Measurements from ENCODE around the gene JAM3.

The JAM3 gene

DNA sequence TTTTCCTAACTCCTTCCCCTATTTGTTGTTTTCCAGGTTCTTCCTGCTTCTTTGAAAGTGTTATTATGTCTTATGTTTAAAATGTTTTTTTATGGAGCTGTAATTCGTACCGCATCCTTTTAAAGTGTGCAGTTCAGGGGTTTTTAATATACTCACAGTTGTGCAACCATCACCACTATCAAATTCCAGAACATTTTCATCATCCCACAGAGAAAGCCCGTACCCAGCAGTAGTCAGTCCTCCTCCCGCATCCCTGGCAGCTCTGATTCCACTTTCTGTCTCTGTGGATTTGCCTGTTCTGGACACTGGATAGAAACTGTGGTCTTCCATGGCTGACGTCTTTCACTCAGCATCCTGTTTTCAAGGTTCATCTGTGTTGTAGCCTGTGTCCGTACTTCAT, 73.7 kb downstream of the JAM3 start:
- in situ Hi-C loops (cut with MboI; ENCODE audit: low sequenced_read_pairs) = no loop called here

DNA sequence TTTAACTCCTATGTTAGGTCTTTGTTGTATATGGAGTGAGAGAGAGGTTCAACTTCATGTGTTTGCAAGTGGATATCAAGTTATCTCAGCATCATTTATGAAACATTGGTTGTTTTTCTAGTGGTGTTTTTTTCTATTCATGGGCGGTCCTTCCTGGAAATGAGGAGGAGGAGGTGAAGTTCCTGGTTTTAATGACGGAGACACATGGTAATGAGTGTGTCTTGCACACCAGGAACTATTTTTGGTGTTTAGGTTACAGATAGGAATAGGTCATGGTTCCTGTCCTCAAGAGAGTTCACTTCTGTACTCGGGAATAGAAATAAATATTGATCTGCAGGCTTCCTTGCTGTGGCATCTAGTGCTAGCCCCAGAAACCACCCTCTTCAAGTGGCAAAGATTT, 74.9 kb downstream of the JAM3 start:
- in situ Hi-C loops (cut with MboI; ENCODE audit: low sequenced_read_pairs) = no loop called here

DNA sequence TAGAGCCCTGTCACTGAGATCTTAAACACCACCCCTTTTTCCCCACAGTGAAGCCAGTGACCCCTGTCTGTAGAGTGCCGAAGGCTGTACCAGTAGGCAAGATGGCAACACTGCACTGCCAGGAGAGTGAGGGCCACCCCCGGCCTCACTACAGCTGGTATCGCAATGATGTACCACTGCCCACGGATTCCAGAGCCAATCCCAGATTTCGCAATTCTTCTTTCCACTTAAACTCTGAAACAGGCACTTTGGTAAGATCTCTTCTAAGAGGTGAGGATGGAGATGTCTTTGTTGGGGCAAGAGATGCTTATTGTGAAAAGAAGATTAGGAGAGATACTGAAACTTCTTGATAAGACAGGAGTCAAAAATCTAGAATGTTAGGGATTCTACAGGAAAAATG, 75.9 kb downstream of the JAM3 start:
- in situ Hi-C loops (cut with MboI; ENCODE audit: low sequenced_read_pairs) = no loop called here

DNA sequence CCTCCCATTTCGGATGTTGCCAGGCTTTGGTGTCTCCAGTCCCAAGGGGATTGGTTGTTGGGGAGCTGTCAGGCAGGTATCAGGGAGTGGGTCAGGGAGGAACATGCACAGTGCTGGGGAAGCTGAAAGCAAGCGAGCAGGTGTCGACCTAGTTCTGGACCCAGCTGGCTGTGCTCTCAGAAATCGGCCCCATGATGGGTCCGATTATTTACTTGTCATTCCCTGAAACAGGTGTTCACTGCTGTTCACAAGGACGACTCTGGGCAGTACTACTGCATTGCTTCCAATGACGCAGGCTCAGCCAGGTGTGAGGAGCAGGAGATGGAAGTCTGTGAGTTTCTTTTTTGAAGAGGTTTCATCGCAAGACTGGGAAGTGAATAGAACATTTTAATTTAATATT, 76.8 kb downstream of the JAM3 start:
- in situ Hi-C loops (cut with MboI; ENCODE audit: low sequenced_read_pairs) = no loop called here

DNA sequence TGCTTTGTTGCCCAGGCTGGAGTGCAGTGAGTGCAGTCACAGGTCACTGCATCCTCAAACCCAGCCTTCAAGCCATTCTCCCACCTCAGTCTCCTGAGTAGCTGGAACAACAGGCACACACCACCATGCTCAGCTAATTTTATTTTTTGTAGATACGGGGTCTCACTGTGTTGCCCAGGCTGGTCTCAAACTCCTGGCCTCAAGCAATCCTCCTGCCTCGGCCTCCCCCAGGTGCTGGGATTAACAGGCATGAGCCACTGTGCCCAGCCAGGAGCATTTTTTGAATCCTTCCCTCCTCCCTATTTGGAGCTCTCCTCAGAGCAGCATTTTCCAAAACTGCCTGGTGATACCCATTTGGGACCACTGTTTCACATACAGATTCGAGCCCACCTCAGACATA, 77.7 kb downstream of the JAM3 start:
- in situ Hi-C loops (cut with MboI; ENCODE audit: low sequenced_read_pairs) = no loop called here

DNA sequence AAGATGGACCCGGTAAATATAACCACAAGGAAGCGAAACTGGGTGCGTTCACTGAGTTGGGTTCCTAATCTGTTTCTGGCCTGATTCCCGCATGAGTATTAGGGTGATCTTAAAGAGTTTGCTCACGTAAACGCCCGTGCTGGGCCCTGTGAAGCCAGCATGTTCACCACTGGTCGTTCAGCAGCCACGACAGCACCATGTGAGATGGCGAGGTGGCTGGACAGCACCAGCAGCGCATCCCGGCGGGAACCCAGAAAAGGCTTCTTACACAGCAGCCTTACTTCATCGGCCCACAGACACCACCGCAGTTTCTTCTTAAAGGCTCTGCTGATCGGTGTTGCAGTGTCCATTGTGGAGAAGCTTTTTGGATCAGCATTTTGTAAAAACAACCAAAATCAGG, 80.5 kb downstream of the JAM3 start:
- in situ Hi-C loops (cut with MboI; ENCODE audit: low sequenced_read_pairs) = no loop called here

DNA sequence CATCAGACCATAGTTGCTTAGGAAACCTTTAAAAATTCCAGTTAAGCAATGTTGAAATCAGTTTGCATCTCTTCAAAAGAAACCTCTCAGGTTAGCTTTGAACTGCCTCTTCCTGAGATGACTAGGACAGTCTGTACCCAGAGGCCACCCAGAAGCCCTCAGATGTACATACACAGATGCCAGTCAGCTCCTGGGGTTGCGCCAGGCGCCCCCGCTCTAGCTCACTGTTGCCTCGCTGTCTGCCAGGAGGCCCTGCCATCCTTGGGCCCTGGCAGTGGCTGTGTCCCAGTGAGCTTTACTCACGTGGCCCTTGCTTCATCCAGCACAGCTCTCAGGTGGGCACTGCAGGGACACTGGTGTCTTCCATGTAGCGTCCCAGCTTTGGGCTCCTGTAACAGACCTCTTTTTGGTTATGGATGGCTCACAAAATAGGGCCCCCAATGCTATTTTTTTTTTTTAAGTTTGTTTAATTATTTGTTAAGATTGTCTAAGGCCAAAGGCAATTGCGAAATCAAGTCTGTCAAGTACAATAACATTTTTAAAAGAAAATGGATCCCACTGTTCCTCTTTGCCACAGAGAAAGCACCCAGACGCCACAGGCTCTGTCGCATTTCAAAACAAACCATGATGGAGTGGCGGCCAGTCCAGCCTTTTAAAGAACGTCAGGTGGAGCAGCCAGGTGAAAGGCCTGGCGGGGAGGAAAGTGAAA, 81.5 kb downstream of the JAM3 start:
- in situ Hi-C loops (cut with MboI; ENCODE audit: low sequenced_read_pairs) = no loop called here

DNA sequence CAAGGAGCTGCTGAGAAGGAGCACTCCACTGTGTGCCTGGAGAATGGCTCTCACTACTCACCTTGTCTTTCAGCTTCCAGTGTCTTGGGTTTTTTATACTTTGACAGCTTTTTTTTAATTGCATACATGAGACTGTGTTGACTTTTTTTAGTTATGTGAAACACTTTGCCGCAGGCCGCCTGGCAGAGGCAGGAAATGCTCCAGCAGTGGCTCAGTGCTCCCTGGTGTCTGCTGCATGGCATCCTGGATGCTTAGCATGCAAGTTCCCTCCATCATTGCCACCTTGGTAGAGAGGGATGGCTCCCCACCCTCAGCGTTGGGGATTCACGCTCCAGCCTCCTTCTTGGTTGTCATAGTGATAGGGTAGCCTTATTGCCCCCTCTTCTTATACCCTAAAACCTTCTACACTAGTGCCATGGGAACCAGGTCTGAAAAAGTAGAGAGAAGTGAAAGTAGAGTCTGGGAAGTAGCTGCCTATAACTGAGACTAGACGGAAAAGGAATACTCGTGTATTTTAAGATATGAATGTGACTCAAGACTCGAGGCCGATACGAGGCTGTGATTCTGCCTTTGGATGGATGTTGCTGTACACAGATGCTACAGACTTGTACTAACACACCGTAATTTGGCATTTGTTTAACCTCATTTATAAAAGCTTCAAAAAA, 82.3 kb downstream of the JAM3 start:
- in situ Hi-C loops (cut with MboI; ENCODE audit: low sequenced_read_pairs) = no loop called here

DNA sequence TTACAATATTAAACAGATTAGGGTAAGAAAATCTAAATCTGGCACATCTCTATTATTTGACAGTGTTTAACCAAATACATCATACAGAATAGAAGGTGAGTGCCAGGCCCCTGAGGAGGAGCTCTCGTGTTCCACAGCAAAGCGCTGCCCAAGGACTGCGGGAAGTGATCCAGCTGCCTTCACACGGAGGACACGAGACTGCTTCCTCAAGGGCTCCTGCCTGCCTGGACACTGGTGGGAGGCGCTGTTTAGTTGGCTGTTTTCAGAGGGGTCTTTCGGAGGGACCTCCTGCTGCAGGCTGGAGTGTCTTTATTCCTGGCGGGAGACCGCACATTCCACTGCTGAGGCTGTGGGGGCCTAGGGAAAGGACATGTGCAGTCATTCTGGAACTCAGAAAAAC, 83.8 kb downstream of the JAM3 start:
- in situ Hi-C loops (cut with MboI; ENCODE audit: low sequenced_read_pairs) = no loop called here

DNA sequence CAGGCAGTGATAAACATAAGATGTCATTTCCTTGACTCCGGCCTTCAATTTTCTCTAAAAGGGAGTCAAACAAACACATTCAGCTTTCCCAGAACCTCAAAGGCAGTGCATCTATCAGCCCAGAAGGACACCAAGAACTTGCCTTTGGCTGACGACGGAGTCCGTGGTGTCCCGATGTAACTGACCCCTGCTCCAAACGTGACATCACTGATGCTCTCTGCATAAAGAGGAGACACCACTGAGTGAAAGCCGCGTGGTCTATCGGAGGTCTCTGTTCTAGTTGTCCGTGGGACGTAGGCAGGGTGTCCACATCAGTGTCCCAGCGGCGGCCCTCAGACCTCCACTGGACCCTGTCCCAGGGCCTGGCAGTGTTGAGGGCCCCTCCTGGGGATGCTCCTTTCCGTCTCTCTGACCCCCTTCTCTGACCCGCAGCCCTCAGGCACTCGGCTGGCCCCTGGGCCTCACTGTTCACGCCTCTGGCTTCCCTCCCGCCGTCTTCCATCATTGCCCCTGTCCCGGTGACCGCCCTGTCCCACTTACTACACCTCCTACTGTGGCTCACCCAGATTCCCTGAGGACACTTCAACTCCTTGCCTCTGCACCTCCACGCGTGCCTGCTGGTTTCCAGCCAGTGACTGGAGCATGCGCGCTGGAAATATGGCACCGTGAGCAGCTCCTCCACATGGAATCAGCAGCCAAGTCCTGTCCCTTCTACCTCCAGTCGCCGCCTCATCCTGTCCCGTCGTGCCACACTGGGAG, 84.5 kb downstream of the JAM3 start:
- in situ Hi-C loops (cut with MboI; ENCODE audit: low sequenced_read_pairs) = no loop called here

DNA sequence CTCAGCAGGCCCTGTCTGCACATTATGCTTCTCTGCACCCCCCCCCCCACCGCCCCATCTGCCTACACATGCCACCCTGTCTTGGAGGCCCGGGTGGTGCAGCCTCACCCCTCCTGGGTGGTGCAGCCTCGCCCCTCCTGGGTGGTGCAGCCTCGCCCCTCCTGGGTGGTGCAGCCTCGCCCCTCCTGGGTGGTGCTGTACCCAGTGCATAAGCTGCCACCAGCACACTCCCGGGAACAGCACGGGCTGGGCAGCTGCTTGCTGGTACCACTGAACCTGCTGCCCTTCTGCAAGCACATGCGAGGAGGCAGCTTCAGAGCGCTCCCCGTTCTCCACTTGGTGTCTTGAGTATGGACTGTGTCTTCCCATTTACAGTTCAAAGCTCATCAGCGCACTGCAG, 85.6 kb downstream of the JAM3 start:
- in situ Hi-C loops (cut with MboI; ENCODE audit: low sequenced_read_pairs) = no loop called here

DNA sequence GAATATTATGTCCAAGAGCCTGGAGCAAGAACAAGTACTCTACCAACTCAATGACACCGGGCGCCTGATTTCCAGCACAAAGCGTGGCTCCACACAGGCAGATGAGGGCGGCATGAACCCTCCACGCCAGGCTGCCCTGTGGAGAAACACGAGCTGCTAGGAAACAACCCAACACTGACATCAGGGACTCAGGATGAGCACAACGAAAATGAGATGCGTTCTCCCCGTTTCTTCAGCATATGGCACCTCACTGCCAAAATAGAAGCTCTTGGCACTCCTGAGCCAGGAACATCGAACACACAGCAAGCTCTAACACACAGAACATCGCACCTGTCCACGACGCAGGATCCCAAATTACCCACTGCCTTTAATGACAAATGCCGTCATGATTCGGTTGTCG, 86.6 kb downstream of the JAM3 start:
- in situ Hi-C loops (cut with MboI; ENCODE audit: low sequenced_read_pairs) = no loop called here

DNA sequence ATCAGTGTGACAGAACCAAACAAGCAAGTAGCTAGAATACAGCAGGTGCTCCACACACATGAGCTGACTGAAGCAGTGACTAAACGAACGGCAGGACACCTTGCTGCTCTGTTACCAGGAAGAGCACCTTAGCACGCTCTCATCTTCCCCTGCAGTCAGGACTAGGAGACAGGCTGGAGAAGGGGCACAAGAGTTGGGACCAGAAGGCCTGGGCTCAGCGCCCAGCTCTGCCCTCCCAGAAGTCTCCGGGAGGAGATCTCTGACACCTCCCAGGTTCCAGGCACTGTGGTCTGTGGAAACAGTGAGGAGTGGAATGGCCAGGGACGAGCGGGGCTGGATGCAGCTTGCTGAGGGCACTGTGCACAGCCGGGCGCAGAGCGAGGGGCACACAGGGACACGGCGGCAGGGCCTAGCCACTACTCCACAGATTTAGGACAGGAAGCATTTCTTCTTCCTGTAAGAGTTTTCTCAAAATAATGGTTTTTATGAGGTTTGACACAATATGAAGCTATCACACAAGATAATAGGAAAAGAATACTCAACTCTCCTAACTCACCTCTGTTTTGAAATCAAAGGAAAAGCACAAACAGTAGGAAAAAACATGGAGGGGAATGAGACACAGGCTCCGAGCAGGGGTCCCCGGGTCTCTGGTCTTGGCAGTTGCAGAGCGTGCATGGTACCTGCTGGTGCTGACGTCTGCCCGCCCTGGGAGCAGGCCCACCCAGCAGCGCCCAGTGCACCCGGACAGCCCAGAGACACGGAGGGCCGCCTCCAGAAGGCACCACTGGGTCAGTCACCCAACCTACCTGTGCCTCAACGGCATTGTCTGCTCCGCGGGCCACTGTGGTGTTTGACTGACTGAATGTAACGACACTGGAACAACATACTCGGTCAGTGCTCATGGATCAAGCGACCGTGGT, 87.3 kb downstream of the JAM3 start:
- in situ Hi-C loops (cut with MboI; ENCODE audit: low sequenced_read_pairs) = no loop called here

DNA sequence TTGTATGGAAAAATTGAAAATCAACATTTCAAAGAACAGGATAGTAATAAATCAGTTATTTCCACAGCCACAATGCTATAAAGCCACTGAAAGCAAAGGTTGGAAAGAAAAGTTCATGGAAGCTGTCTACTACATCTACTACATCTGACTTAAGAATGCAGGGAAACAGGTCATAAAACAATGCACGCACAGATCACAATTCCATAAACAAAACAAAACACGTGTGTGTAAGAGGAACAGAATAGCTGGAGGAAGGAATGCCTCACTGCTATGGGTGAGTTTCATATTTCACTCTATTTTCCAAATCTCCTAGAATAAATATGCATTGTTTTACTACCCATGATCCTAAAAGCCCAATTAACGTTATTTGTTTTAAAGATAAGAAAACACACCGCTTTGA, 88.6 kb downstream of the JAM3 start:
- in situ Hi-C loops (cut with MboI; ENCODE audit: low sequenced_read_pairs) = no loop called here

DNA sequence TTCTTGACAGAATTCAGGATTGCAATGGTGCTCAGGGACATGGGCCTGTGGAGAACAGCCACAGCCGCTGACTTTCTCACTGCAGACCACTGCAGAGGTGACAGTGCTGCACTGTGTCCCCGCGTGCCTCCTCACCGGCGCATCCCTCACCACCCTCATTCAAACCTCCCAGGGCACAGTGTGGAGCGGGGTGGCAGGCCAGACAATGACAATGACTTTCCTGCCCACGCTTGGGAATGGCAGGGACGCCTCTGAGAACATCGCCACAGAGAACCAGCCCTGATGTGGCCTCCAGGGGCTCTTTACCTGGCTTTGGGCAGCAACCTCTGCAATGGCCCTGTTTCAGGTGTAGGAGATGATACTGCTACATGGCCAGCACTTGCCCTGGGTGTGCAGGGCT, 89.2 kb downstream of the JAM3 start:
- in situ Hi-C loops (cut with MboI; ENCODE audit: low sequenced_read_pairs) = no loop called here

DNA sequence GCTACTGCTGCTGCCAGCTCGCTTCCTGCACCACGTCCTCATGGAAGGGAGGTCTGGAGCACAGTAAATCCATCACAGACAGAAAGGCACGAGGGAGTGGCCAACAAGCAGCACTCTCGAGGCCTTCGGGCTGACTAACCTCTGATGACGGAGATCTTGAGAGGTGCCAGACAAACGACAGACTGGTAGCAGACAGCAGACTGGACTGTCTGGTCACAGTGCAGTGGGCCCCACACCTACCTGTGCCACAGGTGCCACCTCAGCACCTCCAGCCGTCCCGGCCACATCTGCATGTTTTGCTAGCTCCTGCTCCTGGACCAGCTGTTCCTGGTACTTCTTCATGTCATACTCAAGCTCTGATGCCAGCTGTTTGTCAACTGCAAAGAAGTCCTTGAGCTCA, 90.8 kb downstream of the JAM3 start:
- in situ Hi-C loops (cut with MboI; ENCODE audit: low sequenced_read_pairs) = no loop called here

DNA sequence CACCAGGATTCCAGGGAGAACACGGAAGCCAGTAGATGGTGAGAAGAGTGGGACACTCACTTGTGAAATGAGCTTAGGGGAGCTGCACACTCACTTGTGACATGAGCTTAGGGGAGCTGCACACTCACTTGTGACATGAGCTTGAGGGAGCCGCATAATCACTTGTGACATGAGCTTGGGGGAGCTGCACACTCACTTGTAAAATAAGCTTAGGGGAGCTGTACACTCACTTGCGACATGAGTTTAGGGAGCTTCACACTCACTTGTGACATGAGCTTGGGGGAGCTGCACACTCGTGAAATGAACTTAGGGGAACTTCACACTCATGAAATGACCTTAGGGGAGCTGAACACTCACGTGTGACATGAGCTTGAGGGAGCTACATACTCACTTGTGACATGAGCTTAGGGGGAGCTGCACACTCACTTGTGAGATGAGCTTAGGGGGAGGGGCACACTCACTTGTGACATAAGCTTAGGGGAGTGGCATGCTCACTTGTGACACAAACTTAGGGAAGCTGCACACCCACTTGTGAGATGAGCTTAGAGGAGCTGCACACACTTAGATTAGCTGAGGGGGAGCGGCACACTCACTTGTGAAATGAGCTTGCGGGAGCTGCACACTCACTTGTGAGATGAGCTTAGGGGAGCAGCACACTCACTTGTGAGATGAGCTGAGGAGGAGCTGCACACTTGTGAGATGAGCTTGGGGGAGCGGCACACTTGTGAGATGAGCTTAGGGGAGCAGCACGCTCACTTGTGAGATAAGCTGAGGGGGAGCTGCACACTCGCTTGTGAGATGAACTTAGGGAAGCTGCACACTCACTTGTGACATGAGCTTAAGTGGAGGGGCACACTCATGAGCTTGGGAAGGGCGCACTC, 95.9 kb downstream of the JAM3 start:
- in situ Hi-C loops (cut with MboI; ENCODE audit: low sequenced_read_pairs) = no loop called here

DNA sequence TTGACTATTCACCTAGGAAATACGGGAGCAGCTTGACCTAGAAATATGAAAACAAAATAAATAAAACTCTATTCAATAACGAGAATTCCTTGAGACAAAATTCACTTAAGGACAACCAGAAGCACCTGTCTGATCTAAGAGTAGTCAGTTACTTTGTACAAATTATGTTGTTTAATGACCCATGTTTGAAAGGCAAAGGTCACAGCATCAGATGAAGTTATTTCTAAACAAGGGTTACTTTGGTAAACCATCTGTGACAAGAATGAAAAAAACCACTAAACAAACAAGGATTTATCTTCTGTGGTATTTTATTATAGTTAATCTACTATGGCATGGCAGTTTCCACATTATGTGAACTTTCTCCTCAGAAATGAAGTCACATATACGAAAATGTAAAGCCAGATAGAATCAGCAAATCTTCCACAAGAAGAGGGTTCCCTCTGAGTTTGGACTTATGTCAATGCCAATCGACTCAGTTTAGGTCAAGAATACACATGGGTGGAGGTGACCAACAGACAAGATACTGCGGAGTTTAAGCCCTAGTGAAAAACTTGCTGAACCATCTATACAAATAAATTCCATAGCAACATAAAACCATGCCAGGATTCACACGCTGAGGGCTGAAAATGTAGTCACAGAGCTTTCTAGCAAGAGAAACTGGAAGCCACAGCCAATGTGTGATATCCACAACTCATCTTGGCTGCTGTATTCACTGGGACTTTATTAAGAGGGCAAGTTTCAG, 101.5 kb downstream of the JAM3 start:
- in situ Hi-C loops (cut with MboI; ENCODE audit: low sequenced_read_pairs) = no loop called here

DNA sequence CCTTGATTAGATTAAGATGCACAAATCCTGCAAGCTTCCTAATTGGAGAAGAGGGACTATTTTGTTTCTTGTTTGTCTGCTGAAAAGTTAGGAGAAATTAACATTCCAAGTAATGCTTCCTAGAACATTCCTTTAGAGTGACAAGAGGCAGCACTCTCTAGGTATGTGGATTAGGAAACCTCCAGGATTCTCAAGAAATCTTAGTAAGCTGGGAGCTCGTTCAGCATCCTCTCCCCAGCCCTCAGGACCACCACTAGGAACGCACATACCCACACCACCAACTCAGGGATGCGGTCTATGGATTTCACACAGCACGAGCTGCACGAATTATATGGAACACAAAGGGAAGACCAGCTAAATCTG, 102.0 kb downstream of the JAM3 start:
- in situ Hi-C loops (cut with MboI; ENCODE audit: low sequenced_read_pairs) = no loop called here

DNA sequence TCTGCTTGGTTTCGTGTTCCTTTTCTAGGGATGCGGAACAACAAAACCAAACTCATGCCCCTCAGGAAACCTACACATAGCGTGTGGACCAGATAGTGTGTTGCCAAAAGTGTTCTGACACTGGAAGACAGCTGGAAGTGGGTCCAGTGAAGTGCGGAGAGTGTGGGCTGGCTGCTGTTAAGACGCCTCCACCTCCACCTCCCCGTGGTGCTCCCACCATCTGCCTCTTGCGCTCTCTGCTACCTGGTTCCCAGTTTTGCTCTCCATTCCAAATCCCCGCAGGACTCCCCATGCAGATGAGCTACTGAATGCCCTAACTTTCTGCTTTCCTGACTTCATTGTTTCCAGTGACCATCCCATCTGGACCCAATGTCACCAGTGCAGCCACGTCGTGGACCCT, 103.1 kb downstream of the JAM3 start:
- in situ Hi-C loops (cut with MboI; ENCODE audit: low sequenced_read_pairs) = no loop called here

Measured in hTERT RPE-1 (cell line).